KG1 (cell line): ENCODE measurements around the gene ABCA8.

Experiments
- DNase-seq: peaks from one replicate; lab custom pipeline; 2025; lab: John Stamatoyannopoulos, UW

Gene ABCA8

GRCh38 chr17:68822719-68823289 is 132.4 kb downstream of the ABCA8 start:
- no peak for DNase-seq

GRCh38 chr17:68821860-68822696 is 133.1 kb downstream of the ABCA8 start:
- DNase-seq: no peak

- DNase-seq: no peak
These were observed 134.2 kb downstream of the ABCA8 start for GRCh38 chr17:68820825-68821481.

- DNase-seq: no peak
These were observed 134.7 kb downstream of the ABCA8 start for GRCh38 chr17:68820476-68820824.

- DNase-seq: no peak
These were observed 135.7 kb downstream of the ABCA8 start for GRCh38 chr17:68819465-68819864.
